Memory B cell (primary cell): ENCODE results near the gene TTLL9.

Experiments
- ATAC-seq: fragments of 150-1000 bp; cut with Tn5 transposase; 2 replicates; pipeline ENCODE4 v1.10.0; 2021; ENCODE audit warnings: low read depth, mild to moderate bottlenecking, moderate library complexity
- DNase-seq, 2 donors: peaks; one replicate each; pipeline ENCODE4 v3.0.0; 2022; ENCODE audit warnings: low spot score in 2 of 2
- H3K27ac Mint-ChIP-seq: one replicate; pipeline ENCODE4 v1.8.0; 2022; ENCODE audit warnings: mild to moderate bottlenecking, moderate library complexity, mixed read lengths
- H3K27me3 Mint-ChIP-seq: one replicate; pipeline ENCODE4 v1.8.0; 2022; ENCODE audit warnings: mixed read lengths
- H3K36me3 Mint-ChIP-seq: one replicate; pipeline ENCODE4 v1.8.0; 2022; ENCODE audit warnings: mild to moderate bottlenecking, mixed read lengths
- H3K4me1 Mint-ChIP-seq: one replicate; pipeline ENCODE4 v1.8.0; 2022; ENCODE audit warnings: mixed read lengths
- H3K4me3 Mint-ChIP-seq: one replicate; pipeline ENCODE4 v1.8.0; 2022; ENCODE audit warnings: mild to moderate bottlenecking, moderate library complexity, mixed read lengths
- H3K9me3 Mint-ChIP-seq: one replicate; pipeline ENCODE4 v1.8.0; 2022; ENCODE audit warnings: mixed read lengths

TTLL9 gene

GRCh38 chr20:31963889-31964288, 93.5 kb downstream of the TTLL9 start:
- DNase-seq (no peak), ATAC-seq (no peak)
- H3K27ac Mint-ChIP-seq, result no peak overlapping the region
- H3K4me3 Mint-ChIP-seq, result no peak overlapping the region
- peaks cover 45% of the 10 kb centered on the region for H3K27me3 Mint-ChIP-seq
- peaks cover 1% of the 10 kb centered on the region for H3K9me3 Mint-ChIP-seq
- peaks cover 6% of the 10 kb centered on the region for H3K4me1 Mint-ChIP-seq
- H3K36me3 Mint-ChIP-seq, result no peaks in the 10 kb centered on the region

DNA sequence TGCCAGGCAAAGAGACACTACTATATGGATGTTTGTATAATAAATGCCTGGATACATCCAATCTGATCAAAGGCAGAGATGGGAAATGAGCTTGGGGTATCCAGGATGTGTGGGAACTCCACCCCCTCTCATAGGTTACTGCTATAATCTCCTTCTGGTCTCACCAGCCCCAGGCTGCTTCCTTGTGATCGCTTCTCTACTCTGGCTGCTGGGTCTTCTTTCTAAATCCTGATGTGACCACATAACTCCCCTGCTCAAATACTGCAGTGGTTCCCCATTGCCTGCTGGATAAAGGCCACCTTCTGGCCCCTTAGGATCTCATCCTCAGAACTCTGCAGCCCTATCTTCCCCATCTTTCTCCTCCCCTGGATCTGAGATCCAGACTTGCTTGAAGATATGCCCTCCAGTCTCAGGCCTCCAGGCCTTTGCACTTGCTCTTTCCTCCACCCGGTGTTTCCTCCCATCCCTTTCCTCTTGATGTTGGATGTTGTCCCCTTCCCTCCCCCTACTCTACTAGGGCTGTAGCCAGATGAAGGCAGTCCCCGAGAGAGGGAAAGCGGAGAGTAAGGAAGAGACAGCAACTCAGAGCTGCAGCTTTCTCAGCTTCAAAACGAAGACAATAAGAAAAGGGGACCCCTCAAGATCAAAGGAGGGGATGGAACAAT, 96.7 kb downstream of the TTLL9 start:
- no peaks in the 10 kb centered on the region for H3K36me3 Mint-ChIP-seq
- H3K27ac Mint-ChIP-seq, result no peak overlapping the region
- H3K4me1 Mint-ChIP-seq, result peaks cover 6% of the 10 kb centered on the region
- H3K9me3 Mint-ChIP-seq, result peaks cover 1% of the 10 kb centered on the region
- H3K27me3 Mint-ChIP-seq, result peaks cover 33% of the 10 kb centered on the region
- peak overlapping the region; percentile 59 for H3K4me3 Mint-ChIP-seq
- ATAC-seq (no peak), DNase-seq (no peak)

DNA sequence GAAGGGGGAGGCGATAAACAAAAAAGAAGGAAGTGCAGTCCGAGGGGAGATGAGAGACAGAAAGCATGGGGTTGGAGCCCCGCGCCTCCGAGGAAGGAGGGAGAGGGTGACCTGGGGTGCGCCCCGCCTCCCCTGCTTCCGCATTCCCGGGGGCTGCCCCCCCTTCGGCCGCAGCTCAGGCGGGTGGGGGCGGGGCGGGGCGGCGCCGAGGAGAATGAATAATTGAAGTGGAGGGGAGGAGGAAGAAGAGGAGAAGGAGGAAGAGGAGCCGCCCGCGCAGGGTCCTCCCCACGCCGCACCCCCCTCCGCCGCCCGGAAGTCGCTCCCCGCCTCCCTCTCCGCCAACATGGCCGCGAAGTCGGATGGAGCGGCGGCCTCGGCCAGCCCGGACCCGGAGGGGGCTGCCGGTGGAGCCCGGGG, 97.4 kb downstream of the TTLL9 start, which contains the start of gene XKR7:
Gene XKR7, plus strand, starts transcription at position 322 of the 420 bp plus-strand sequence. Its CDS starts 25 bp downstream, at position 347.
- ATAC-seq, result peak; percentile 41
- no peak for DNase-seq
- H3K27ac Mint-ChIP-seq, result no peak within 1 kb of the TSS
- peaks cover 1% of the 10 kb centered on the region for H3K9me3 Mint-ChIP-seq
- peak within 1 kb of the TSS; percentile 86 for H3K4me3 Mint-ChIP-seq
- peaks cover 33% of the 10 kb centered on the region for H3K27me3 Mint-ChIP-seq
- H3K4me1 Mint-ChIP-seq, result peaks cover 6% of the 10 kb centered on the region
- H3K36me3 Mint-ChIP-seq, result no peaks in the 10 kb centered on the region

DNA sequence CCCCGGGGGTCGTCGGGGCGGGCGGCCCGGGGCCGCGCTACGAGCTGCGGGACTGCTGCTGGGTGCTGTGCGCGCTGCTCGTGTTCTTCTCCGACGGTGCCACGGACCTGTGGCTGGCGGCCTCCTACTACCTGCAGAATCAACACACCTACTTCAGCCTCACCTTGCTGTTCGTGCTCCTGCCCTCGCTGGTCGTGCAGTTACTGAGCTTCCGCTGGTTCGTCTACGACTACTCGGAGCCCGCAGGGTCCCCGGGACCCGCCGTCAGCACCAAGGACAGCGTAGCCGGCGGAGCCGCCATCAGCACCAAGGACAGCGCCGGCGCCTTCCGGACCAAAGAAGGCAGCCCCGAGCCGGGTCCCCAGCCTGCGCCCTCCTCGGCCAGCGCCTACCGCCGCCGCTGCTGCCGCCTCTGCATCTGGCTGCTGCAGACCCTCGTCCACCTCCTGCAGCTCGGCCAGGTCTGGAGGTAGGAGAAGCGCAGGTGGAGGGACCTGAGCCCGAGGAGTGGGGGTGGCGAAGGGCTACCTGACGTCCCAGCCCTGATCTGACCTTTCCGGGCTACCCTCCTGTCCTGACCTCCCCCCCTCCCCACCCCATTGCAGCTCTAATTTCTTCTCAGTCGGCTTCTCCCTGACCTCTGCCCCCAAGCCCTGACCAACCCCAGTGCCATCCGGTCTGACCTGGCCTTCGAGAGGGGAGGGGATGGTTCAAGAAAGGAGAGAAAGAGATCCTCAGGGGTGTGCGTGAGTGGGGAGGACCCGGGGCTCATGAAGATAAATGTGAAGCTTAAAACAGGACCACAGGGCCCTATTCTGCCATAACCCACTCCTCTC, 98.1 kb downstream of the TTLL9 start:
- ATAC-seq, result peak; percentile 87

DNA sequence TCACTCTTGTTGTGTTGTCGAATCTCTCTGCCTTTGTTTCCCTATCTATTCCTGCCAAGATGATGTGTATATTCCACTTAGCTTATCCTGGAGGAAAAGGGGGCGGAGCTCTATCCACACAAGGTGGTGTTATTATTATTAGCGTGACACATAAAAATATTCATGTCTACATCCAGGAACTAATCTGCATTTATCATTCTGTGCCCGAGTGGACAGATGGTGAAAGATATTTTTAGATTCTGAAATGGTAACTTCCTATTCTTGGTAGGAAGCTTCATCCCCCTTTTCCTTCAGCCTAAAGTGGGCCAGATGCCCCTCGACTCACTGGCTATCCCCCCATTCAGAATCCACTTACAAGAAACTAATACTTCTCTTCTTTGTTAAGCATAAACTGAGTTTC, 99.6 kb downstream of the TTLL9 start:
- no peak for ATAC-seq
- H3K4me3 Mint-ChIP-seq, result no peak overlapping the region
- H3K9me3 Mint-ChIP-seq, result peaks cover 1% of the 10 kb centered on the region
- peaks cover 6% of the 10 kb centered on the region for H3K4me1 Mint-ChIP-seq
- no peaks in the 10 kb centered on the region for H3K36me3 Mint-ChIP-seq
- H3K27me3 Mint-ChIP-seq, result peaks cover 28% of the 10 kb centered on the region
- H3K27ac Mint-ChIP-seq, result no peak overlapping the region
- no peak for DNase-seq

More for the DNA sequence above, 98.1 kb downstream of the TTLL9 start:
- Mint-ChIP-seq H3K4me3 (peak overlapping the region; percentile 86), H3K27me3 (peaks cover 33% of the 10 kb centered on the region), H3K36me3 (no peaks in the 10 kb centered on the region), H3K9me3 (peaks cover 1% of the 10 kb centered on the region), H3K27ac (no peak overlapping the region), H3K4me1 (peaks cover 6% of the 10 kb centered on the region)
- DNase-seq, result peak; percentile 86 to 95

GRCh38 chr20:31972471-31973021, 102.1 kb downstream of the TTLL9 start:
- no peaks in the 10 kb centered on the region for H3K36me3 Mint-ChIP-seq
- H3K9me3 Mint-ChIP-seq, result peaks cover 1% of the 10 kb centered on the region
- no peak overlapping the region for H3K27ac Mint-ChIP-seq
- ATAC-seq, result no peak
- H3K4me3 Mint-ChIP-seq, result no peak overlapping the region
- peaks cover 5% of the 10 kb centered on the region for H3K4me1 Mint-ChIP-seq
- peaks cover 27% of the 10 kb centered on the region for H3K27me3 Mint-ChIP-seq
- DNase-seq, result no peak

DNA sequence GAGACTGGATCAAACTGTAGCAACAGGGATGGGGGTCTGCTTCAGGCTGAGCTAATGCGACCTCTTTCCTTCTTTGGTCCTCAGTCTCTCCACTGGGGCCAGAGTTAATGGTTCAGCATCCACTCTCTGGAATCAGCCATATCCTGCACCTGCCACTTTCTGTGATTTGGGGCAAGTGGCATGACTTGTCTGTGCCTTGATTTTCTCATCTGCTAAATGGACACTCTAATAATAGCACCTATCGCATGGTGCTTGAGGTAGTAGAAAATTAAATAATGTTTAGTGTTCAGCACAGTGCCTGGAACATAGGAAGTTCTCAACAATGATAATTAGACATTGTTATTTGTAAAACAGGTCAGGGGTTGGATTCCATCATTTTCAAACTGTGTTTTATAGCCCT, 103.9 kb downstream of the TTLL9 start:
- Mint-ChIP-seq H3K27ac (no peak overlapping the region), H3K9me3 (no peaks in the 10 kb centered on the region), H3K4me3 (no peak overlapping the region), H3K4me1 (no peaks in the 10 kb centered on the region), H3K36me3 (no peaks in the 10 kb centered on the region), H3K27me3 (peaks cover 25% of the 10 kb centered on the region)
- no peak for DNase-seq
- ATAC-seq, result no peak

- H3K4me3 Mint-ChIP-seq, result no peak overlapping the region
- peaks cover 24% of the 10 kb centered on the region for H3K27me3 Mint-ChIP-seq
- DNase-seq (no peak), ATAC-seq (no peak)
- no peaks in the 10 kb centered on the region for H3K36me3 Mint-ChIP-seq
- H3K9me3 Mint-ChIP-seq, result no peaks in the 10 kb centered on the region
- H3K4me1 Mint-ChIP-seq, result no peaks in the 10 kb centered on the region
- H3K27ac Mint-ChIP-seq, result no peak overlapping the region
Measured at GRCh38 chr20:31974951-31975487, 104.6 kb downstream of the TTLL9 start.

DNA sequence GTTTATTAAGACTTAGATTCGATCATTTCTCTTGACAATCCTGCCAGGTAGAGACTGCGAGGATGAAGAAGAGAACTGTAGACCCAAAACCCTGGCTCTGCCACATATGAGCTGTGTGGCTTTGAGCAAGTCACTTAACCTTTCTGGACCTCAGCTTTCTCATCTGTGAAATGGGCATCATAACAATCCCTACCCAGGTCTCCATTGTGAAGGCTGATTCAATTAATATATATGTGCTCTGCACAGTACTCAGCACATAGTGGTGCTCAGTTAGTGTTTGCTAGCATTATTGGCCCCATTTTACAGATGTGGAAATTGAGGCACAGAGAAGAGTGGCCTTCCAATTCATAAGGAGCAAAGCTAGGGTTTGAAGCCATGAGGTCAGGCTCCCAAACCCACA, 105.4 kb downstream of the TTLL9 start:
- no peak overlapping the region for H3K4me3 Mint-ChIP-seq
- H3K27ac Mint-ChIP-seq, result no peak overlapping the region
- H3K9me3 Mint-ChIP-seq, result no peaks in the 10 kb centered on the region
- no peak for DNase-seq
- H3K36me3 Mint-ChIP-seq, result no peaks in the 10 kb centered on the region
- H3K4me1 Mint-ChIP-seq, result no peaks in the 10 kb centered on the region
- H3K27me3 Mint-ChIP-seq, result peaks cover 27% of the 10 kb centered on the region
- ATAC-seq, result no peak

GRCh38 chr20:31977080-31977479, 106.6 kb downstream of the TTLL9 start:
- Mint-ChIP-seq H3K27ac (no peak overlapping the region), H3K9me3 (no peaks in the 10 kb centered on the region), H3K27me3 (peaks cover 26% of the 10 kb centered on the region), H3K4me3 (no peak overlapping the region), H3K36me3 (no peaks in the 10 kb centered on the region), H3K4me1 (no peaks in the 10 kb centered on the region)
- ATAC-seq (no peak), DNase-seq (no peak)

DNA sequence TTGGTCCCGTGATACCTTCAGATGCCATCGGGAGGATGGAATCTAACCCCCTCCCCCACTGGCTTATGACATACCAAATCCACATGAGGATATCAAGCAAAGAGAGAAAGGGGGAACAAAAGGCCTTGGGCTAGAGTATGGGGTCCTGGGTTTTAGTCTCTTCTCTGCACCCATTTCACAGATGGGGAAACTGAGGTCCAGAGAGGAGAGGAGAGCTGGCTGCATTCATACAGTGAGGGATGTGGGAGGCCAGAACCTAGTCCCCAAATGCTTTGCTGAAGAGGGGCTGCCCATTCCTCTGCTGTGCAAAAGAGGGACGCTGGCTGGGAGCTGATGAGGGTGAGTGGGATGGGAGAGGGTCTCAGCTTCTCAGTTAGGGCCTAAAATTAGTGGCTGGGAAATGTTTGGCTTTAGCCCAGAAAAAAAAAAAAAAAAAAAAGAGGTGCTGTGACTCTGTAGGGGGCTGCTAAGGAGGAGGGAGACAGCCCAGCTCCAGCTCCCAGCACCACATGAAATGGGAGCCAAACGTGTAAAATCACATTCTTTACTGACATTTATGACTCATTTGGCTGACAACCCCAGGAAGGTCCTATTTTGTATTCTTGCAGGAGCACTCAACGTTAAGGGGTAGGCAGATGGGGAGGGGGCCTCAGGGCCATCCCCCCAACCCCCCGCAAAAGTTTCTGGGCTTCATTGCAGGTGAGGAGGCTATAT, 109.4 kb downstream of the TTLL9 start:
- DNase-seq, result no peak
- no peak for ATAC-seq
- Mint-ChIP-seq H3K4me1 (no peaks in the 10 kb centered on the region), H3K4me3 (no peak overlapping the region), H3K27me3 (peaks cover 24% of the 10 kb centered on the region), H3K36me3 (no peaks in the 10 kb centered on the region), H3K27ac (no peak overlapping the region), H3K9me3 (no peaks in the 10 kb centered on the region)

GRCh38 chr20:31981784-31982183, 111.3 kb downstream of the TTLL9 start:
- H3K36me3 Mint-ChIP-seq, result no peaks in the 10 kb centered on the region
- no peak for DNase-seq
- no peaks in the 10 kb centered on the region for H3K4me1 Mint-ChIP-seq
- H3K9me3 Mint-ChIP-seq, result no peaks in the 10 kb centered on the region
- peaks cover 16% of the 10 kb centered on the region for H3K27me3 Mint-ChIP-seq
- no peak for ATAC-seq
- H3K4me3 Mint-ChIP-seq, result no peak overlapping the region
- H3K27ac Mint-ChIP-seq, result no peak overlapping the region

GRCh38 chr20:31984981-31985471, 114.6 kb downstream of the TTLL9 start:
- peaks cover 8% of the 10 kb centered on the region for H3K27me3 Mint-ChIP-seq
- DNase-seq, result no peak

More at GRCh38 chr20:31984981-31985471, 114.6 kb downstream of the TTLL9 start:
- no peak overlapping the region for H3K4me3 Mint-ChIP-seq
- no peaks in the 10 kb centered on the region for H3K4me1 Mint-ChIP-seq
- no peak overlapping the region for H3K27ac Mint-ChIP-seq
- ATAC-seq, result no peak
- H3K36me3 Mint-ChIP-seq, result no peaks in the 10 kb centered on the region
- no peaks in the 10 kb centered on the region for H3K9me3 Mint-ChIP-seq
